DMS 273 treated with DMSO at 0.1 percent for 48 hours (cell line): Measurements from ENCODE around the gene FXR1.

Experiments
- DNase-seq: peaks from one replicate; lab custom pipeline; 2025; lab: John Stamatoyannopoulos, UW

Gene FXR1

GRCh38 chr3:181007262-181007661 is 94.8 kb downstream of the FXR1 start:
- no peak for DNase-seq

DNA sequence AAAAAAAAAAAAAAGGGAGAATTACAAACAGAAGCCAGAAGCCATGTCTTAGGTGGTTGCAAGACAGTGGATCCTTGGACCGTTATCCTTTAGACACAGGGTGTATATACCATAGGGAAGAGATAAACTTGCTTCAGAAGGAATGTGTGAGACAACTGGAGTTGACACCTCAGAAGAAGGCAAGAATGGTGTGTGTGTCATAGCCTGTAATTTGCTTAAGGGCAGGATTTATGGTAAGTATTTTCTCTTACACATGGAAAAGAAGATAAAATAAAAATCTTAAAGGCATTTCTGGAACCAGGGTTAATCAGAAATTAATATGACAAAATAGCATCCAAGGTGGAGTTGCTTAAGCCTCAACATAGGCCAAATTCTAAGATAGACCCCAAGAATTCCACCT is 96.3 kb downstream of the FXR1 start:
- no peak for DNase-seq

GRCh38 chr3:181009225-181009624 is 96.8 kb downstream of the FXR1 start:
- DNase-seq, result no peak

DNA sequence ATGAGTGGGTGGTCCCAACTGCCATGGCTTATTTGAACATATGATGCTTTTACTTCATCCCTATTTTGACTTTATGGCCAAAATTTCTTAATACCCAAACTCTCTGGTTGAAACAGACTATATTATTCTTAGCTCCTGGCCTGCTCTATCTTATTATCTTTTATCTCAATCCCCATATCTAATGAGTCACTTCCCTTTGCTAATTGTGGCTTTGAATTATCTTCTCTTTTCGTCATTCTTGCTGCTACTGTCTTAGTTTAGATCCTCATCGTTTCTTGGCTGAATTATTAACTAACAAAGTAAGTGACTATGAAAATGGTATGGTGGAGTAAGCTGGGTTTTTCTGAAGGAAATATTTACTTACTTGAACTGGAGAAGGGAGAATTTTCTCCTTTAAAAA is 105.2 kb downstream of the FXR1 start:
- no peak for DNase-seq

DNA sequence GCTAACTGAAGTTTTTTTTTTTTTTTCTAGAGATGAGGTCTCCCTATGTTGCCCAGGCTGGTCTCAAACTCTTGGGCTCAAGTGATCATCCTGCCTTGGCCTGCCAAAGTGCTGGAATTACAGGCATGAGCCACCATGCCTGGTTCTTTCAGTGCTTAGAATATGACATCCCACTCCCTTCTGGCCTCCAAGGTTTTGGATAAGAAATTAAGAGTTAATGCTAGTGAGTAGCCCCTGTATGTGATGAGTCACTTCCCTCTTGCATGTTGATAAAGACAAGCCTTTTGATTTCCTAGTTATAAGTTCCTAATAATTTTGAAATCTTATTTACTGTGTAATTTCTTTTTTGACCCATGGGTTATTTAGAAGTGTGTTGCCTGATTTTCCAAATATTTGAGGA is 112.7 kb downstream of the FXR1 start:
- no peak for DNase-seq

DNA sequence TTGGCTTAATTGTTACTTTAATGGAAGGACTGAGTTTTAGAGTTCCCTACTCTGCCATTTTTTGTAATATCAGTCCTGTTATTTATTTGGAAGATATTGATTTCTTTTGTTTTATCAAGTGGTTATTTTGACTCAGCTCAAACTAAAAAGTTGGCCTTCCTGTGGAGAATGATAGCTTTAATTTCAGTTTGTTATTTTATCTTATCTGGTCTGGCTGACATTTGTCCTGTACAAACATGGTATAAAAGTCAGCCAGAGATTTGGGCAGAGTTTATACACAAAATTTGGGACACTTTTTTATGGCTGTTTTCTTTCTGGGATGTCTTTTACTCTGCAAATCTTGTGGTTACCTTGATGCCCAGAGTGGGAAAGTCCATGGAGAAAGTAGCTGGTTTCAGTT is 118.5 kb downstream of the FXR1 start:
- DNase-seq, result no peak
